Measurements from ENCODE around the gene AGPAT3.

- no peak for TF ChIP-seq CTCF (IDR thresholded peaks at IDR 0.05)
- TF ChIP-seq ZFX (IDR thresholded peaks at IDR 0.05; ENCODE audit: borderline replicate concordance), result no peak
Observed at GRCh38 chr21:44002511-44002910, 137.5 kb downstream of the AGPAT3 start.
